Measurements from ENCODE around the gene IRAK3.
"Not testable (repeated sequence)": the region's sequence is repeated elsewhere in the genome, so short reads cannot be mapped to it uniquely, and the experiment has no call there.

- not testable (repeated sequence) for TF ChIP-seq CTCF (IDR thresholded peaks at IDR 0.05; ENCODE audit: borderline replicate concordance, extremely low read depth, low read length, poor library complexity, severe bottlenecking); EZH2 (IDR thresholded peaks at IDR 0.05; ENCODE audit: borderline replicate concordance, low read depth, low read length, severe bottlenecking)
Observed at GRCh38 chr12:66211573-66211972, 22.6 kb downstream of the IRAK3 start.
